Ovary (tissue), 9 donors: ENCODE data around the gene ZG16. TPM values are rescaled to one million over a fixed set of nuclear protein-coding genes. Genes with fewer than 3 reads are reported as not detected.
A peak's percentile ranks its signal among the peaks of the same experiment; 100 is the strongest.

Experiments
- DNase-seq, 5 donors: peaks; one replicate each; pipeline ENCODE4 v3.0.0-alpha.2; 2019 to 2020
- H3K27ac ChIP-seq, 2 donors: fragments of 200-600 bp; one replicate each; pipeline versions ENCODE4 v1.5.1 to v1.8.0; 2019 to 2022
- H3K27me3 ChIP-seq: fragments of 200-600 bp; one replicate; pipeline ENCODE4 v1.8.0; 2022
- H3K36me3 ChIP-seq: fragments of 200-600 bp; sonication (generic); one replicate; pipeline ENCODE4 v1.5.1; 2019
- H3K4me1 ChIP-seq: one replicate; pipeline ENCODE4 v1.8.1; 2013; ENCODE audit warnings: mild to moderate bottlenecking, moderate library complexity; ENCODE audit not compliant: insufficient read depth
- H3K4me3 ChIP-seq: fragments of 200-600 bp; sonication (generic); one replicate; pipeline ENCODE4 v1.5.1; 2017
- H3K9me3 ChIP-seq, 2 donors: fragments of 200-600 bp in 1 of 2; sonication (generic) in 1 of 2; one replicate each; pipeline versions ENCODE4 v1.5.1 to v1.8.1; 2013 to 2019; ENCODE audit warnings: mild to moderate bottlenecking in 1 of 2, moderate library complexity in 1 of 2
- EP300 ChIP-seq: sonication (generic); formaldehyde crosslinking; IDR thresholded peaks from one replicate; pipeline ENCODE4 v1.6.1; 2017; ENCODE audit warnings: antibody characterized with exemption
- POLR2A ChIP-seq: fragments of 450-650 bp; IDR thresholded peaks from one replicate; pipeline ENCODE4 v1.6.1; 2017; ENCODE audit warnings: antibody characterized with exemption, mild to moderate bottlenecking, moderate library complexity
- WGBS, 3 donors: extraction: QIAGEN DNeasy Blood & Tissue Kit in 1 of 3; methylation state at CpG; one replicate each; pipeline versions ENCODE4 v1.1.5 to v1.1.7; 2013 to 2017; 5-methylcytosine and 5-hydroxymethylcytosine counted together
- intact Hi-C, 4 donors: fragments of 100-400 bp; cut with DNase I; formaldehyde crosslinking; loops; one replicate each; pipeline versions ENCODE4 v1.11.0 to v1.15.1; 2022 to 2023
- polyA plus RNA-seq, 2 donors: library from polyadenylated mRNA; stranded (reverse); fragments of 200-250 nt in 1 of 2; fragments of 350-450 nt in 1 of 2; fragmentation: Illumina TruSeq in 1 of 2; extraction: RNeasy Lipid Tissue Mini Kit (QIAGEN cat#74804) in 1 of 2; gene quantifications; one replicate each; pipeline ENCODE4 v1.2.3, GENCODE V29; 2013 to 2014
- total RNA-seq, 7 donors: library from RNA; depleted of rRNA in 2 of 7; stranded (reverse); fragments of >200 nt in 2 of 7; fragmentation: NEBNext Ultra II Directional in 3 of 7; extraction: Animal tissue kit (Norgen Biotek cat#: 25700) in 3 of 7; gene quantifications; one replicate each; pipeline versions ENCODE4 v1.1.0 to v1.2.4, GENCODE V29; 2016 to 2023
- TF ChIP-seq, protein P1 (sequence below), 3 donors: fragments of 450-650 bp in 2 of 3; fragments of 200-600 bp in 1 of 3; IDR thresholded peaks; one replicate each; pipeline versions ENCODE4 v1.5.1 to v1.8.0; 2016 to 2022; ENCODE audit warnings: antibody characterized with exemption in 3 of 3, mild to moderate bottlenecking in 1 of 3
- donor health status: DM: no; HTN: no; CAD: no; lungs with moderate emphysema.
- donor health status: DM: no; HTN: no; CAD: no.
- donor health status: Bipolar disorder and iron deficiency.
- donor health status: DM: yes; HTN: yes; CAD: no.
- donor health status: DM: no; HTN: no; CAD: no.
- donor health status: DM: yes; HTN: yes; CAD: no.

The ZG16 gene
- total and polyA plus RNA-seq, 9 donors = 0.07 to 0.48 (median 0.15) TPM; not detected in 6

DNA sequence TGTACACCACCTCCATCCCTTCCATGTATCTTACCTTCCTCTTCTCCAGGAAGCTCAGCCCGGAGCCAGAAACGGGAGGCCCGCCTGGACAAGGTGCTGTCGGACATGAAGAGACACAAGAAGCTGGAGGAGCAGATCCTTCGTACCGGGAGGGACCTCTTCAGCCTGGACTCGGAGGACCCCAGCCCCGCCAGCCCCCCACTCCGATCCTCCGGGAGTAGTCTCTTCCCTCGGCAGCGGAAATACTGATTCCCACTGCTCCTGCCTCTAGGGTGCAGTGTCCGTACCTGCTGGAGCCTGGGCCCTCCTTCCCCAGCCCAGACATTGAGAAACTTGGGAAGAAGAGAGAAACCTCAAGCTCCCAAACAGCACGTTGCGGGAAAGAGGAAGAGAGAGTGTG lies 41.5 kb downstream of the ZG16 start:
- Histone ChIP-seq H3K27me3 (no peaks in the 10 kb centered on the region), H3K36me3 (no peaks in the 10 kb centered on the region), H3K9me3 (no peaks in the 10 kb centered on the region), H3K27ac (no peak overlapping the region), H3K4me1 (peaks cover 20% of the 10 kb centered on the region), H3K4me3 (no peak overlapping the region)
- TF ChIP-seq EP300 (no peak), POLR2A (no peak)
- TF ChIP-seq, protein P1, sequence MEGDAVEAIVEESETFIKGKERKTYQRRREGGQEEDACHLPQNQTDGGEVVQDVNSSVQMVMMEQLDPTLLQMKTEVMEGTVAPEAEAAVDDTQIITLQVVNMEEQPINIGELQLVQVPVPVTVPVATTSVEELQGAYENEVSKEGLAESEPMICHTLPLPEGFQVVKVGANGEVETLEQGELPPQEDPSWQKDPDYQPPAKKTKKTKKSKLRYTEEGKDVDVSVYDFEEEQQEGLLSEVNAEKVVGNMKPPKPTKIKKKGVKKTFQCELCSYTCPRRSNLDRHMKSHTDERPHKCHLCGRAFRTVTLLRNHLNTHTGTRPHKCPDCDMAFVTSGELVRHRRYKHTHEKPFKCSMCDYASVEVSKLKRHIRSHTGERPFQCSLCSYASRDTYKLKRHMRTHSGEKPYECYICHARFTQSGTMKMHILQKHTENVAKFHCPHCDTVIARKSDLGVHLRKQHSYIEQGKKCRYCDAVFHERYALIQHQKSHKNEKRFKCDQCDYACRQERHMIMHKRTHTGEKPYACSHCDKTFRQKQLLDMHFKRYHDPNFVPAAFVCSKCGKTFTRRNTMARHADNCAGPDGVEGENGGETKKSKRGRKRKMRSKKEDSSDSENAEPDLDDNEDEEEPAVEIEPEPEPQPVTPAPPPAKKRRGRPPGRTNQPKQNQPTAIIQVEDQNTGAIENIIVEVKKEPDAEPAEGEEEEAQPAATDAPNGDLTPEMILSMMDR (IDR thresholded peaks at IDR 0.05) = no peak
- WGBS, 3 donors = 58 to 60% (median 60%) methylated on average over 15 of the region's 15 CpGs
- intact Hi-C loops = no loop called here
- DNase-seq = no peak

DNA sequence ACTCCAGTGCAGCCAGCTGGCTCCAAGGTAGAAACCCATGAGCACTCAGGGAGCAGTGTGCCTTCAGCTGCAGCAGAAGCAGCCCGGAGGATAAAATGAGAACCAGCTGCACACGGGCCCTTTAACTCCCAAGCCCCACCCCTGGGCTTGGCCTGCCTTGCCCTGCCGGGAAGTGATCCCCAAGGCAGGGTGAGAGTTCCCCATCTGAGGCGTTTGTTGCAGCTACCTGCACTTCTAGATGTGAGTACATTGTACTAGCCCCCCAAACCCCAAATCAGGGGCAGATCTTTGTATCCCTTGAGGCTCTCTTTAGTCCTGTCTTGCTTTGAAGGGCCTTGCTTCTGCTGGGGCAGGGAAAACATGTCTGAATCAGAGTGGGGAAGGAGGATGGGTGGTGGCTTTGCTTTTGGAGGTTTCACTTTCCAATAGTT lies 42.2 kb downstream of the ZG16 start, which contains the start of gene MVP:
MVP (plus strand) TSS at position 192 of the 431 bp plus-strand sequence. CDS start 10,088 bp downstream, outside the sequence.
- no peaks in the 10 kb centered on the region for H3K9me3 ChIP-seq
- peak; percentile 68 to 75 (median 70) for DNase-seq
- H3K27me3 ChIP-seq = no peaks in the 10 kb centered on the region
- no peaks in the 10 kb centered on the region for H3K36me3 ChIP-seq
- H3K4me3 ChIP-seq = peak within 1 kb of the TSS; percentile 71
- H3K4me1 ChIP-seq = peaks cover 20% of the 10 kb centered on the region
- intact Hi-C loops = no loop called here
- 0 to 4% (median 0%) methylated on average over 4 of the region's 4 CpGs for WGBS, 3 donors
- H3K27ac ChIP-seq = peak within 1 kb of the TSS; percentile 79 to 94
- TF ChIP-seq, protein P1 (IDR thresholded peaks at IDR 0.05) = no peak
- TF ChIP-seq EP300 (peak; percentile 55), POLR2A (peak; percentile 60)

DNA sequence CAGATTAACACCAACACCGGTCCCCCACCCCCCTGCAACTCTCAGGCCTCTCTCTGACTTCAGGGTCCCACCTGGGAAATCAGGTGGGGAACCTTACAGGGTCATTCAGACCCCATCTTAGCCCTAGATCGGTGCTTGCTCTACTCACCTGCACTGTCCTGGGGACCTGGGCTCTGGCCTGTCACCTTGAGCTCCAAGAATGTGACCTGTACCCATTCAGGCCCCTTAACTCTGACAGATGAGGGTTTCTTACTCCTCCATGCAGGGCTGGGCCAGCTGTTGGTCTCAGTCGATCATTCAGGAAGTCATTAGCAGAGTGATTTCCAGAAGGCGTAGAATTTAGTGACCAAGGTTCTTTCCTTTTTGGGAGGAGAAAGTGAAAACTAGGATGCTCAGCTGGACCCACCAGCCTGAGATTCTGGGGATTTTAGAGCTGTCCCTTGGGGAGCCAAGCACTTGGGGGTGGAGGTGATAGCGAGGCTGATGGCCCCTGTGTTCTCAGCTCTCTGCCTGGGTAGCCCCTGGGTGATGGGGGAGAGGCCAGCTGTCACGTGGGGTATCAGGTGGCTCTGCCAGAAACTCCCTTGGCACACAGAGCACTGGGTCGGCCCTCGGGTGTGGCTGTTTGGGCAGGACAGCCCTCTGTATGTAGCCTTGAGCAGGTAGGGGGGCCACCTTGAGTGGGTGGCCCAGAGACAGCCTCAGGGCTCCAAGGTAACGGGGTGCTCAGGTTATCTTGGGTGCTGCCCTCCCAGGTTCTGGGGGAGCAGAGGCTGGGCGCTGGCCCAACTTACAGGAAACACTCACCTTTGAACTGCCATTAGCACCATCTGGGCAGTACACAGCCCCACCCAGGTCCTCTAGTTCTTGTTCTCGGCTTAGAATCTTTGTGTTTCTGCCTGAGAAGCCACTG lies 42.9 kb downstream of the ZG16 start:
- DNase-seq = peak; percentile 72 to 78 (median 74)
- Histone ChIP-seq H3K27me3 (no peaks in the 10 kb centered on the region), H3K9me3 (no peaks in the 10 kb centered on the region), H3K36me3 (no peaks in the 10 kb centered on the region), H3K27ac (peak overlapping the region; percentile 79 to 94), H3K4me3 (peak overlapping the region; percentile 71), H3K4me1 (peaks cover 27% of the 10 kb centered on the region)
- intact Hi-C loops = no loop called here
- 12 to 17% (median 15%) methylated on average over 8 to 11 of the region's 11 CpGs for WGBS, 3 donors
- TF ChIP-seq EP300 (no peak), POLR2A (no peak)
- TF ChIP-seq, protein P1 (IDR thresholded peaks at IDR 0.05) = no peak

DNA sequence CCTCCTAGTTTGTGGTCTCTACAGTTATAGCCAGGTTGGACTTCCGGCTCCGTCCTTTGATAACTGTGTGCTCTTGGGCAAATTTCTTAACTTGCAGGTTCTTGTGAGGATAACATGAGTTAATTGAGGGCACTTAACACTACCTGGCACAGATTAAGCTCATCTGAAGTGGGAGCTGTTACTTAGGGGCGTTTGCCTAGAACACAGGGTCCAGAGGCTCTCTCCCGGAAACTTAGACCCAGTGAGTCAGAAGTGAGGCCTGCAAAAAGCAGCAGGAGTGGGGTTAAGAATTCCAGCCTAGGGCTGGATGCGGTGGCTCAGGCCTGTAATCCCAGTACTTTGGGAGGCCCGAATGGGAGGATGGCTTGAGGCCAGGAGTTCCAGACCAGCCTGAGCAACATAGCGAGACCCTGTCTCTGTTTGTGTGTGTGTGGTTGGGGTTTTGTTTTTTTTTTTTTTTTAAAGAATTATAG lies 43.6 kb downstream of the ZG16 start:
- Histone ChIP-seq H3K27ac (peak overlapping the region; percentile 79 to 94), H3K4me3 (peak overlapping the region; percentile 71), H3K9me3 (no peaks in the 10 kb centered on the region), H3K27me3 (no peaks in the 10 kb centered on the region), H3K4me1 (peaks cover 30% of the 10 kb centered on the region), H3K36me3 (no peaks in the 10 kb centered on the region)
- intact Hi-C loops = no loop called here
- DNase-seq = peak; percentile 58 to 69 (median 65)
- TF ChIP-seq EP300 (no peak), POLR2A (no peak)
- TF ChIP-seq, protein P1 (IDR thresholded peaks at IDR 0.05) = no peak
- WGBS, 3 donors = 11 to 16% (median 16%) methylated on average over 7 of the region's 7 CpGs
